CMK (cell line): ENCODE results near the gene NOTCH1.

Source experiments
- DNase-seq: peaks from one replicate; pipeline ENCODE4 v3.0.0-alpha.2; 2010; ENCODE audit warnings: low read depth

The NOTCH1 gene

GRCh38 chr9:136531904-136532798 lies 13.7 kb downstream of the NOTCH1 start:
- no peak for DNase-seq

GRCh38 chr9:136531186-136531903 lies 14.5 kb downstream of the NOTCH1 start:
- DNase-seq, result no peak

GRCh38 chr9:136530461-136531089 lies 15.3 kb downstream of the NOTCH1 start:
- DNase-seq, result no peak

- DNase-seq, result no peak
These were observed 16.1 kb downstream of the NOTCH1 start for GRCh38 chr9:136529516-136530460.

DNA sequence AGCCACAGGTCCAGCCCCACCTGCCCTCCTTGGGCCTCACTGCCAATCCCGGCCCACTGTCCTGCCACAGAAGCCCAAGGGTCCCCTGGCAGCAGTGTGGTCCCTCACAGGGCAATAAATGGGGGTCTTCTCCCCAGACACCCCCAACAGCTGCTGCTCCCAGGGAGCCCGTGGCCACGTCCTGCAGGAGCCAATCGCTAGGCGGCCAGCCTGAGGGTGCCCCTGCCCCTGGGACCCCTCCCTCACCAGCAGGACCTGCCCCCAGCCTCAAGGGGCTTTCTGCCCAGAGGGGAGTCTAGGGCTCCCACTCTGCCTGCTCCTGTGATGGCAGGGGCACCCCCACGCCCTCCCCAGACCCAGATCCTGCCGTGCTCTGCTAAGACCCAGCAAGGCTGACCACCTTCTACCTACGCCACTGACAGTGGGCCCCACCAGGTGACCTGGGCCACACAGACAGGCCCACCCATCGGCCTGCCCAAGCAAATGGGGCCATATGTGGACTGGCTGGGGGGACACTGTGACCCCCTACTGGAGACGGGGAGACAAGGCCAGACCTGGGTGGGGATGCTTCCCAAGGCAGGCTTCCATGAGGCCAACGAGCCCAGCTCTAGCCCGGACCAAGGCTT lies 17.0 kb downstream of the NOTCH1 start:
- no peak for DNase-seq

- DNase-seq, result no peak
These were observed 17.8 kb downstream of the NOTCH1 start for GRCh38 chr9:136527721-136528710.

GRCh38 chr9:136527131-136527530 lies 18.7 kb downstream of the NOTCH1 start:
- no peak for DNase-seq

DNA sequence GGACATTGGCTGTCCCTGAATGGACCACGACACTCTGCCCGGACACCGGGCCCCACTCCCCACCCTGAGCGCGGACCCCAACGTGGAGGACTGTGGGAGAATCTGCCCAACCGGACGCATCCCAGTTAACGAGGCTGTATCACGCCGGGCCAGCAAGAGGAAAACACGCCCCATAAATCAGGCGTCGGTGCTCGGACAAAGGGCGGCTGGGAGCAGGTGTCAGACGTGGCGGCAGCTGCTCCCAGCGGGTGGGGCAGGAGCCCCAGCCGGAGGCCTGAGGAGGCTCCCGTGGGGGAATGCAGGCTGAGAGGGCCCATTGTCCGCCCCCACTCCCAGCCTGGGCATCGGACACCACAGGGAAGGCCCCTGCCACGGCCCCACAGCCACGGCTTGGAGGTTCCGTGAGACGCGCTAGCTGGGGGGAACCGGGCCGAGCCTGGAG lies 19.2 kb downstream of the NOTCH1 start:
- no peak for DNase-seq

DNA sequence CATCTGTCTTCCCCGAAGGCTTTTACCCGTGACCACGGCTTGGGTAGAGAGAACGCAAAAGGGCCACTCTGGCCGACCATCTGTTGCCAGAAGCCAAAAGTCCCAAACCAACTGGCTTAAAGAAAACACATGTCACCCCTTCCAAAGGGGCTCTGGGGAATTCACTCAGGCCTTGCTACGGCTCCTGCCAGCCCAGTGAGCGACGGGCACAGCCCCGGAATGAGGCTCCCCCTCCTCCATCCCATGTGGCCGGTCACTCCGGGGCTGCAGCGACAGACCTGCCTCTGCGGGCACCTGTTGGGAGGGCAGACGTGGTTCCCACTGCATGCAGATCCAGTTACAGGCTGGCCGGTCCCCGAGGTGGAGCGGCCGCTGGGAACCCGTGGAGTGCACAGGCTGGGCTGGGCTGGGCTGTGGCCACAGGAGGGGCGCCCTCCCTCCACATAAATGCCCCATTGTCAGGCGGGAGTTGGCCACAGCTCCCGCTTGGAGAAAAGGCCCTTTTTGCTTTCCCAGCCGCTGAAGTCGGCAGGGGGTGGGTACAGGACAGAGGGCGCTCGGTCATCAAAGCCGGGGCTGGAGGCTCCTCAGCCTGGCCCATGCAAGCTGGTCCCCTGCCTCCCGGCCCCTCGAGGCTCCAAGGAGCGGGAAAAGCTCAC lies 19.9 kb downstream of the NOTCH1 start:
- no peak for DNase-seq

- DNase-seq, result no peak
These were observed 20.6 kb downstream of the NOTCH1 start for GRCh38 chr9:136525207-136525606.

- DNase-seq, result no peak
These were observed 23.3 kb downstream of the NOTCH1 start for GRCh38 chr9:136522314-136523237.

DNA sequence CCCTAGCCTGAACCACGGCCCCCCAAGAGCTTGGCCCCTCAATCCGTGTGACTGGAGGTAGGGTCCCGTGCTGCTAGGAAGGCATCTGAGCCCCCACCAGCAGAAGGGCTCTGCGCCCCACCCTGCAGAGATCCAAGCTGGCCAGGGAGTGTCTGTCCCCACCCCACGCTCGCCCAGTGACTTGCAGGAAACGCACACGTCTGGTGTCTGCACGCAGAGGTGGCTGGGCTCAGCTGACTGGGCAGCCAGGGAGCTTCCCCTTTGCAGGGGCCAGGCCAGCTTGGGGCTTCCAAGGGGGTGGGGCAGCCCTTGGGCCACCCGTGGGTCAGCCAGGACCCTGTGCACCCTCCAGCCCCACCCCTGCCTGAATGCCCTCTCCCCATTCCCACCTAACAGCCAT lies 24.3 kb downstream of the NOTCH1 start:
- no peak for DNase-seq

DNA sequence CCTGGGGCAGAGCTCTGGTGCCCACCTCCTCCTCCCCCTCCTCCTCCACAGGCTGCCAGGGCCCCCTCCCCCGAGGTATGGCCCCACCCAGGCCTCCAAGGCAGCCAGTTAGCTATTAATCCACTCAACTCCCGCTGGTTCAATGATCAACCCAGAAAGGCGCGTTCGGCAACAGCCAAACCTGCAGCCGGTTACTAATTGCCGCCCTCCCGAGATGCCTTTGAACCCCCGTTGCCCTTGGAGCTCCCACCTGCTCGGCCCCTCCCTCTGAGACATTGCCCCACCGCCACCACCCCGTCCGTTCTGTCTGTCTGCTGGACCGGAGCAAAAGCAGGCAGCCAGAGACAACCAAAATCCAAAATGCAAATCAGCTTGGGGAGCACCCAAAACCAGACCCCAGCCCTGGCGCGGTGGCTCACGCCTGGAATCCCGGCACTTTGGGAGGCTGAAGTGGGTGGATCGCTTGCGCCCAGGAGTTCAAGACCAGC lies 25.8 kb downstream of the NOTCH1 start:
- no peak for DNase-seq

- no peak for DNase-seq
These were observed 26.4 kb downstream of the NOTCH1 start for GRCh38 chr9:136519263-136520052.

GRCh38 chr9:136518623-136519022 lies 27.2 kb downstream of the NOTCH1 start:
- no peak for DNase-seq

- no peak for DNase-seq
These were observed 27.9 kb downstream of the NOTCH1 start for GRCh38 chr9:136517950-136518349.
